Measurements from ENCODE around the gene SKIDA1. TPM values are rescaled to one million over a fixed set of nuclear protein-coding genes. Genes with fewer than 3 reads are reported as not detected.

The SKIDA1 gene
- total and polyA plus RNA-seq, 2 donors, result 0.73 to 0.85 TPM

DNA sequence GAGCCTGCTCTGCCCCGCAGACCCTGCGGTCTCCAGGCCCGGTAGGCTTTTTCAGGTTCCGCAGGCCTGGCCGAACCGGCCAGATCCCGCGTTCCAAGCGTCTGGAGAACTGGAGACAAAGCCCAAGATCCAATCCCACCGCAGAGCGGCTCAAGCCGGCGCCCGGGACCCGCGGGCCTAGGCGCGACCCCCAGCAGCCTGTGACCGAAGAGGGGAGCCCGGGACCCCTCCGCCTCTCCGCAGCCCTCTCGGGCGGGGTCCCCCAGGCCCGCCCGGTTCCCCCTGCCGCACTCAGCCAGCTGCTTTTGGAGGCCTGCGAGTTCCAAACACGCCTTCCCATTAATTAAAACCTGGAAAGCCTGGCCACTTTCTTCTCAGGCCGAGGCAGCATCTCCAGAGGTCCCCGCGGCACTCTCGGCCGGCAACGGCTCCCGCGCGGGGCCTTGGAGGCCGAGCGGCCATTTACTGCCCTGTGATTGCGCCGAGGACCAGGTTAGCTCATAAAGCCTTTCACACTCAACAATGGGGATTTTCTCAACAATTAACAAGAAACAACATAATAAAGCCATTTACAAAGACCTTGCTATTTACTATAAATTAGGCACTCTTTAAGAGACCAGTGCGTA lies 16.7 kb downstream of the SKIDA1 start:
- H3K4me3 ChIP-seq (ENCODE audit: low read length in 2 of 2), result no peak overlapping the region
- 98% methylated on average over 43 of the region's 43 CpGs for WGBS
- no peak for DNase-seq (ENCODE audit: low read depth in 6 of 9, low spot score in 9 of 9)
- H3K36me3 ChIP-seq (ENCODE audit: control insufficient read depth in 2 of 2, insufficient read depth in 2 of 2, low read length in 1 of 2), result no peaks in the 10 kb centered on the region
- H3K9me3 ChIP-seq (ENCODE audit: control insufficient read depth in 2 of 2, insufficient read depth in 1 of 2, low read length in 1 of 2), result no peaks in the 10 kb centered on the region
- peaks cover 0 to 42% of the 10 kb centered on the region in 2 donors for H3K4me1 ChIP-seq (ENCODE audit: control insufficient read depth in 2 of 2, insufficient read depth in 2 of 2, low read length in 2 of 2)
- peak overlapping the region in 1 of 2 donors; percentile 55 for H3K27ac ChIP-seq (ENCODE audit: low read depth in 1 of 2, low read length in 1 of 2)
- peaks cover 11 to 57% of the 10 kb centered on the region in 2 donors for H3K27me3 ChIP-seq (ENCODE audit: control insufficient read depth in 2 of 2, insufficient read depth in 1 of 2, low read length in 1 of 2)

DNA sequence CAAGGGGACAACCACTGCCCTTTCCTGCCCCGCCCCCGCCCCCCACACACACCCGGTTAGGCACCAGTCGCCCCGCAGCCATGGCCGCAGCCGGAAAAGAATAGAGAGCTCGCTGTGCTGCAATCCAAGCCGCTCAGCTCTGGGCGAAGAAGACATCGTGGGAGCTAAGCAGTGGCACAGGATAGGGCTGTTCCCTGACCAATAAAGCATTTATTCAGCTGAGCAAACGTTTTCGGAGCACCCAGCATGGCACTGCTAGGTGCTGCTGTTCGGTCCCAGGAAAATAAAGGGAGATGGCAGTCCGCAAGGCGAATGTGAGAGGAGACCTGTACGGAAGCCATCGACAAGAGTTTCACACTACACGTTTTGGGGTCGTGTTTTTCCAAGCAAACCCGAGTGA lies 18.3 kb downstream of the SKIDA1 start:
- Histone ChIP-seq H3K27me3 (ENCODE audit: control insufficient read depth in 2 of 2, insufficient read depth in 1 of 2, low read length in 1 of 2) (peaks cover 9 to 49% of the 10 kb centered on the region in 2 donors), H3K36me3 (ENCODE audit: control insufficient read depth in 2 of 2, insufficient read depth in 2 of 2, low read length in 1 of 2) (no peaks in the 10 kb centered on the region), H3K27ac (ENCODE audit: low read depth in 1 of 2, low read length in 1 of 2) (no peak overlapping the region), H3K9me3 (ENCODE audit: control insufficient read depth in 2 of 2, insufficient read depth in 1 of 2, low read length in 1 of 2) (no peaks in the 10 kb centered on the region), H3K4me3 (ENCODE audit: low read length in 2 of 2) (no peak overlapping the region), H3K4me1 (ENCODE audit: control insufficient read depth in 2 of 2, insufficient read depth in 2 of 2, low read length in 2 of 2) (peaks cover 0 to 42% of the 10 kb centered on the region in 2 donors)
- peak in 1 of 9 donors; percentile 18 for DNase-seq (ENCODE audit: low read depth in 6 of 9, low spot score in 9 of 9)
- WGBS, result 96% methylated on average over 21 of the region's 21 CpGs

DNA sequence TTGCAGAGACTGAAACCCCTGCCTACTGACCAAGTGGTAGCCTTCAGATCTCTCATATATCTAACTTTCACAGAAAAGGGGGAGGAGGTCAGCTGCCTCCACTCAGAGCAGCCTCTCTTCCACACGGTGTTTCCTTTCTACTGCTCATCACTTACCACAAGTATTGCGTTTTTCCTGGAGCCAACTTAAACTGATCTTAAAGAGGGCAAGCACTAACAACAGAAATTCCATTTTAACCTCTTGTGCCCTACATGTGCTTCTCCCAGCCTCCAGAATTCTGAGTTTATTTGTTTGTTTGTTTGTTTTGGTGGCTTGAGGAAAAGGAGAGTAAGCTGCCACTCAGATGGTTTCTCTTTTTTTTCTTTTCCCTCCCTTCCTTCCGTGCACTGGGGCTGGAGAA lies 19.1 kb downstream of the SKIDA1 start:
- H3K36me3 ChIP-seq (ENCODE audit: control insufficient read depth in 2 of 2, insufficient read depth in 2 of 2, low read length in 1 of 2), result no peaks in the 10 kb centered on the region
- peaks cover 0 to 42% of the 10 kb centered on the region in 2 donors for H3K4me1 ChIP-seq (ENCODE audit: control insufficient read depth in 2 of 2, insufficient read depth in 2 of 2, low read length in 2 of 2)
- no peaks in the 10 kb centered on the region for H3K9me3 ChIP-seq (ENCODE audit: control insufficient read depth in 2 of 2, insufficient read depth in 1 of 2, low read length in 1 of 2)
- no peak overlapping the region for H3K27ac ChIP-seq (ENCODE audit: low read depth in 1 of 2, low read length in 1 of 2)
- 39% methylated on average over 3 of the region's 3 CpGs for WGBS
- peaks cover 9 to 52% of the 10 kb centered on the region in 2 donors for H3K27me3 ChIP-seq (ENCODE audit: control insufficient read depth in 2 of 2, insufficient read depth in 1 of 2, low read length in 1 of 2)
- no peak for DNase-seq (ENCODE audit: low read depth in 6 of 9, low spot score in 9 of 9)
- H3K4me3 ChIP-seq (ENCODE audit: low read length in 2 of 2), result no peak overlapping the region

DNA sequence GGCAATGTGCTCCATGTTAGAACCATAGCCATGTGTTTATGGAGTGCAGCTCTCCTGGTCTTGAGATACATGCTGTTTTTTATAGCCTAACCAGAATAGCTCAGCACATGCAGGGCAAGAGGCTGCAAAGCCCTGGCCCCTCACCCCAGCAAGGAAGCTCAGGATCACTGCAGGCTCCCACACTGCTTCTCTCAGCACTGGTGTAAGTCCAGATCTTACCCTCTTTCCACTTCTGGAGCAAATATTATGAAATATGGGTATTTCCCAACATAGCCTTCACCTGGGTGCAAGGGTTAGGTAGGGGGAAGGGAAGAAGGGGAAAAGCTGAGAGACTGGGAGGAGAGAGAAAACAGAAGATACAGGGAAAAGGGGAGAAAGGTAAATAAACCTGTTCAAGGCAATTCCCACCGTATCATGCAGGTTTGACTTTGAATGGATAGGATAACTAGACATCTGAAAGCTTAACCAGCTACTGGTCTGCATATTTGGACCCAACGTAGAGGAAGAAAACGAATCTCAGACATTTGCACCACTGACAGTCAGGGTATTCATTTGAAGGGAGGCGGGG lies 19.7 kb downstream of the SKIDA1 start:
- DNase-seq (ENCODE audit: low read depth in 6 of 9, low spot score in 9 of 9), result no peak
- Histone ChIP-seq H3K36me3 (ENCODE audit: control insufficient read depth in 2 of 2, insufficient read depth in 2 of 2, low read length in 1 of 2) (no peaks in the 10 kb centered on the region), H3K4me1 (ENCODE audit: control insufficient read depth in 2 of 2, insufficient read depth in 2 of 2, low read length in 2 of 2) (peaks cover 0 to 46% of the 10 kb centered on the region in 2 donors), H3K9me3 (ENCODE audit: control insufficient read depth in 2 of 2, insufficient read depth in 1 of 2, low read length in 1 of 2) (no peaks in the 10 kb centered on the region), H3K27ac (ENCODE audit: low read depth in 1 of 2, low read length in 1 of 2) (no peak overlapping the region), H3K27me3 (ENCODE audit: control insufficient read depth in 2 of 2, insufficient read depth in 1 of 2, low read length in 1 of 2) (peaks cover 12 to 57% of the 10 kb centered on the region in 2 donors), H3K4me3 (ENCODE audit: low read length in 2 of 2) (no peak overlapping the region)
- WGBS, result 94% methylated on average over 4 of the region's 4 CpGs

DNA sequence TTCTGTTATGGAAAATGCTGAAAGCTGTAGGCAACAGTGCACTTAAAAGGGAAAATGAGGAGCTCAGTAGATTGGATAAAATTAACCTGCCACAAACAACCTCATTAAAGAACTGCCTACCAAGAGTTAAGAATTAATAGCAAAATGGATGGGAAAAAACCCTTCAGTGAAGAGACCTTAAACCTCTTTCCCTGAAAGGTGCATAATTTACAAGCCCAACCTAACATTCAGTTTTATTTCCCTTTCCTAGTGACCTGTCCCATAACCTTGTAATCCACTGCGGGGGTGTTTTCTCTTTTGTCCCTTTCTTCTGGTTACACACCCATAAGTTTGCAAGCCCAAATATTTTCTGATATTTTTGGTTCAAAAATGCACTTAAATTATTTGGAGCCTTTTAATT lies 21.9 kb downstream of the SKIDA1 start:
- 99% methylated on average over 1 of the region's 1 CpG for WGBS
- DNase-seq (ENCODE audit: low read depth in 6 of 9, low spot score in 9 of 9), result no peak
- Histone ChIP-seq H3K27me3 (ENCODE audit: control insufficient read depth in 2 of 2, insufficient read depth in 1 of 2, low read length in 1 of 2) (peaks cover 27 to 58% of the 10 kb centered on the region in 2 donors), H3K4me3 (ENCODE audit: low read length in 2 of 2) (no peak overlapping the region), H3K36me3 (ENCODE audit: control insufficient read depth in 2 of 2, insufficient read depth in 2 of 2, low read length in 1 of 2) (no peaks in the 10 kb centered on the region), H3K9me3 (ENCODE audit: control insufficient read depth in 2 of 2, insufficient read depth in 1 of 2, low read length in 1 of 2) (peaks cover 0 to 8% of the 10 kb centered on the region in 2 donors), H3K27ac (ENCODE audit: low read depth in 1 of 2, low read length in 1 of 2) (no peak overlapping the region), H3K4me1 (ENCODE audit: control insufficient read depth in 2 of 2, insufficient read depth in 2 of 2, low read length in 2 of 2) (peaks cover 0 to 40% of the 10 kb centered on the region in 2 donors)

DNA sequence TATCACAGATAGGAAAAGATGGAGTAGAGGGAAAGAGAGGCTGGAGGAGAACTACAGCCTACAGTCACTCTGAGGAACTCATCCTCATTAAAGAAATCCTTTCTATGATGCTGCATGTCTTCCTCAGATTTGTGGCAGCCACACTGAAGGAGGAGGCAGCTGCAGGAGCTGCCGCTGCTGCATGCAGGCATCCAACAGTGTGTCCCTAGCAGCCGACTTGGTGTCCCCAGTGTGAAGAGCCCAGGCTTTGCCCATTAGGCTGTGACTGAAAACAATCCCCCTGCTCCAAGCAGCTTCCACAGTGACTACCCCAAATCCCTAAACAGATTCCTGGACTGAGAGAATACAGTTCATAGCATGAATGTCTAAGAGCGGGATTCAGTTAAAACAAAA lies 23.1 kb downstream of the SKIDA1 start:
- peaks cover 0 to 31% of the 10 kb centered on the region in 2 donors for H3K4me1 ChIP-seq (ENCODE audit: control insufficient read depth in 2 of 2, insufficient read depth in 2 of 2, low read length in 2 of 2)
- H3K9me3 ChIP-seq (ENCODE audit: control insufficient read depth in 2 of 2, insufficient read depth in 1 of 2, low read length in 1 of 2), result peaks cover 0 to 8% of the 10 kb centered on the region in 2 donors
- H3K27me3 ChIP-seq (ENCODE audit: control insufficient read depth in 2 of 2, insufficient read depth in 1 of 2, low read length in 1 of 2), result peaks cover 38 to 58% of the 10 kb centered on the region in 2 donors
- WGBS, result 96% methylated on average over 3 of the region's 3 CpGs
- no peak overlapping the region for H3K4me3 ChIP-seq (ENCODE audit: low read length in 2 of 2)
- no peak overlapping the region for H3K27ac ChIP-seq (ENCODE audit: low read depth in 1 of 2, low read length in 1 of 2)
- no peaks in the 10 kb centered on the region for H3K36me3 ChIP-seq (ENCODE audit: control insufficient read depth in 2 of 2, insufficient read depth in 2 of 2, low read length in 1 of 2)
- no peak for DNase-seq (ENCODE audit: low read depth in 6 of 9, low spot score in 9 of 9)

DNA sequence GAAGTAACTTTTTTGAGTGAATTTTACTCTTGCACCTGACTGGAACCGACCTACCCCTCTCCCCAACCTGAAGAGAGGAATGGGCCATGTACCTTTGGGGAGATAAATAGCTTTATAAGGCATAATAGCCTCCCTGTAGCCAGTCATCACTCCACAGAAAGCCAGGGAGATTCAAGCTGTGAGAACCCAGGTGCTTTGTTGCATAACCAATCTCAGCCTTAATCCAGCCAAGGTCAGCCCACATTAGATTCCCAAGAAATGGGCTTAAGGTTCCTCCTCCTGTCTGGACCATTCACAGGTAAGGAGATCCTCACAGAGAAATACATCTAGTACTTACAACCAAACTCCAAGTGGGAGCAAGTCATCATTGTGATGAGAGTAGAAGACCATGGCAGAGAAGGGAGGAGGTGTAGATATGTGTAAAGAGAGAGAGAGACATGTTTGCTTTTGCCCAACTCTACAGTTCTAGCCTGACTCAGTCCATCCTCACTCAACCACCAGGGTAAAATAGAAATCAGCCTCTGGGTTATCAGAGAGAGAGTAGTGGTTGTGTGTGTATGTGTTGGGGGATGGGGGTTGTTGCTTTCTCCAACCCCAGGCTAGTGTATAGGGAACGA lies 23.6 kb downstream of the SKIDA1 start:
- 96% methylated on average over 2 of the region's 2 CpGs for WGBS
- H3K4me1 ChIP-seq (ENCODE audit: control insufficient read depth in 2 of 2, insufficient read depth in 2 of 2, low read length in 2 of 2), result peaks cover under 1 to 31% of the 10 kb centered on the region in 2 donors
- peaks cover 0 to 8% of the 10 kb centered on the region in 2 donors for H3K9me3 ChIP-seq (ENCODE audit: control insufficient read depth in 2 of 2, insufficient read depth in 1 of 2, low read length in 1 of 2)

DNA sequence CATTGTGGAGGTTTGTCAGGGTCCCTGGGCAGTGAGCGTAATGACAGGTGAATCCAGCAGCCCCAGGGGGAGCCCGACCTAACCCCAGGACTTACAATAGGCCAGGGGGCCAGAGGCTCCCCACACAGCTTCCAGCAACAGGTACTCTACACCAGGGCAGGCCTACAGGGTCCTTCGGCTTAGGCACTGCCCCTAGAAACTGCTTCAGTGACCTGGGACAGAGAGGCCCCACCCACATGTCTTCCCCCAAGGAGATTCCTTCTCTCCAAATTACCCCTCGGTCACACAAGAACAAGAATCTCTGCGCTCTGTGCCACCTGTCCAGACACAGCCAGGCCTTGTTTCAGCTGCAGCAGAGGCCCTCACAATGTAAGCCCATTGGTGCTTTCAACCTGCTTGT lies 24.4 kb downstream of the SKIDA1 start:
- 92% methylated on average over 5 of the region's 5 CpGs for WGBS

More for the DNA sequence above, 23.6 kb downstream of the SKIDA1 start:
- no peaks in the 10 kb centered on the region for H3K36me3 ChIP-seq (ENCODE audit: control insufficient read depth in 2 of 2, insufficient read depth in 2 of 2, low read length in 1 of 2)
- H3K4me3 ChIP-seq (ENCODE audit: low read length in 2 of 2), result no peak overlapping the region
- no peak for DNase-seq (ENCODE audit: low read depth in 6 of 9, low spot score in 9 of 9)
- no peak overlapping the region for H3K27ac ChIP-seq (ENCODE audit: low read depth in 1 of 2, low read length in 1 of 2)
- peaks cover 43 to 58% of the 10 kb centered on the region in 2 donors for H3K27me3 ChIP-seq (ENCODE audit: control insufficient read depth in 2 of 2, insufficient read depth in 1 of 2, low read length in 1 of 2)

DNA sequence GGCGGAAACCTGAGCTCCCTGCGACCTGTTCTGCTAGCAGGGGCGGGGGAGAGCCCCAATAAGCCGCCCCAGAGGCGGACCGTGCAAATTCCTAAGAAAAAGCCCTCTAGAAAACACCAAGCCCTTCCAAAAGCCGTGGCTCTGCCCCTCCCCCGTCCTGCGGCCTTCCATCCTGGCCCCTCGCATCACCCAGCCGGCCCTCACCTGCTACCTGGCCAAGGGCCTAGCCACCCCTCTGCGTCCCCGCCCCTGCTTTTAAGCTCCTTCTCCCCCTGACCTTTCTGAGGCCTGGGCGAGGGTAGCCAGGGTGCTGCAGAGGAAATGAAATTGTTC lies 24.9 kb downstream of the SKIDA1 start:
- peak overlapping the region; percentile 35 to 40 for H3K4me3 ChIP-seq (ENCODE audit: low read length in 2 of 2)
- WGBS, result 49% methylated on average over 14 of the region's 14 CpGs

More for the DNA sequence above, 24.4 kb downstream of the SKIDA1 start:
- peaks cover 2 to 26% of the 10 kb centered on the region in 2 donors for H3K4me1 ChIP-seq (ENCODE audit: control insufficient read depth in 2 of 2, insufficient read depth in 2 of 2, low read length in 2 of 2)
- no peak for DNase-seq (ENCODE audit: low read depth in 6 of 9, low spot score in 9 of 9)
- H3K4me3 ChIP-seq (ENCODE audit: low read length in 2 of 2), result no peak overlapping the region
- no peak overlapping the region for H3K27ac ChIP-seq (ENCODE audit: low read depth in 1 of 2, low read length in 1 of 2)
- peaks cover 46 to 56% of the 10 kb centered on the region in 2 donors for H3K27me3 ChIP-seq (ENCODE audit: control insufficient read depth in 2 of 2, insufficient read depth in 1 of 2, low read length in 1 of 2)
- H3K36me3 ChIP-seq (ENCODE audit: control insufficient read depth in 2 of 2, insufficient read depth in 2 of 2, low read length in 1 of 2), result no peaks in the 10 kb centered on the region
- H3K9me3 ChIP-seq (ENCODE audit: control insufficient read depth in 2 of 2, insufficient read depth in 1 of 2, low read length in 1 of 2), result peaks cover 0 to 8% of the 10 kb centered on the region in 2 donors

More for the DNA sequence above, 24.9 kb downstream of the SKIDA1 start:
- H3K36me3 ChIP-seq (ENCODE audit: control insufficient read depth in 2 of 2, insufficient read depth in 2 of 2, low read length in 1 of 2), result no peaks in the 10 kb centered on the region
- peaks cover 2 to 26% of the 10 kb centered on the region in 2 donors for H3K4me1 ChIP-seq (ENCODE audit: control insufficient read depth in 2 of 2, insufficient read depth in 2 of 2, low read length in 2 of 2)
- peaks cover 46 to 54% of the 10 kb centered on the region in 2 donors for H3K27me3 ChIP-seq (ENCODE audit: control insufficient read depth in 2 of 2, insufficient read depth in 1 of 2, low read length in 1 of 2)
- no peak overlapping the region for H3K27ac ChIP-seq (ENCODE audit: low read depth in 1 of 2, low read length in 1 of 2)
- peaks cover 0 to 8% of the 10 kb centered on the region in 2 donors for H3K9me3 ChIP-seq (ENCODE audit: control insufficient read depth in 2 of 2, insufficient read depth in 1 of 2, low read length in 1 of 2)
- no peak for DNase-seq (ENCODE audit: low read depth in 6 of 9, low spot score in 9 of 9)
